CD4-positive, alpha-beta memory T cell (primary cell): ENCODE measurements around the gene CHST11. TPM values are rescaled to one million over a fixed set of nuclear protein-coding genes. Genes with fewer than 3 reads are reported as not detected.
A peak's percentile ranks its signal among the peaks of the same experiment; 100 is the strongest.

ENCODE experiments used
- CTCF ChIA-PET: fragments of 350-600 bp; sonication (Branson Sonifier 250); formaldehyde crosslinking; loops from one replicate; lab custom pipeline; 2021; ENCODE audit warnings: inconsistent platforms; ENCODE audit not compliant: partially characterized antibody; lab: Charles Lee
- POLR2A ChIA-PET: fragments of 350-600 bp; sonication (Branson Sonifier 250); formaldehyde crosslinking; loops from one replicate; lab custom pipeline; 2021; ENCODE audit not compliant: partially characterized antibody; lab: Charles Lee
- DNase-seq, 5 donors: peaks; one replicate each; pipeline versions ENCODE4 v3.0.0 to v3.0.0-alpha.2; 2020 to 2022; ENCODE audit warnings: mixed read lengths in 1 of 5
- H3K27ac ChIP-seq: one replicate; pipeline ENCODE4 v1.7.0; 2013; ENCODE audit warnings: low read depth, low read length
- H3K27me3 ChIP-seq: 2 replicates; pipeline ENCODE4 v1.7.0; 2013; ENCODE audit warnings: mild to moderate bottlenecking, low read length, moderate library complexity; ENCODE audit not compliant: insufficient read depth
- H3K36me3 ChIP-seq: 2 replicates; pipeline ENCODE4 v1.7.0; 2013; ENCODE audit warnings: mild to moderate bottlenecking, low read length, moderate library complexity; ENCODE audit not compliant: insufficient read depth
- H3K4me1 ChIP-seq: 2 replicates; pipeline ENCODE4 v1.7.0; 2013; ENCODE audit warnings: mild to moderate bottlenecking, low read length, moderate library complexity; ENCODE audit not compliant: insufficient read depth
- H3K4me3 ChIP-seq, 2 donors: one replicate each; pipeline ENCODE4 v1.7.0; 2013; ENCODE audit warnings: low read length in 2 of 2, mild to moderate bottlenecking in 1 of 2
- H3K9me3 ChIP-seq, 2 donors: one replicate each; pipeline ENCODE4 v1.7.0; 2013; ENCODE audit warnings: low read length in 2 of 2, control low read depth in 1 of 2; ENCODE audit not compliant: control insufficient read depth in 1 of 2
- H3K27ac Mint-ChIP-seq, 7 donors: one replicate each; pipeline ENCODE4 v1.8.0; 2020 to 2021; ENCODE audit warnings: mixed read lengths in 7 of 7, mild to moderate bottlenecking in 6 of 7, inconsistent platforms in 3 of 7, moderate library complexity in 3 of 7
- H3K27me3 Mint-ChIP-seq, 2 donors: one replicate each; pipeline ENCODE4 v1.8.0; 2020 to 2021; ENCODE audit warnings: mixed read lengths in 2 of 2
- H3K36me3 Mint-ChIP-seq, 2 donors: one replicate each; pipeline ENCODE4 v1.8.0; 2020 to 2021; ENCODE audit warnings: mixed read lengths in 2 of 2, inconsistent platforms in 1 of 2, mild to moderate bottlenecking in 1 of 2
- H3K4me1 Mint-ChIP-seq, 4 donors: one replicate each; pipeline ENCODE4 v1.8.0; 2020 to 2021; ENCODE audit warnings: mixed read lengths in 4 of 4, mild to moderate bottlenecking in 1 of 4
- H3K4me3 Mint-ChIP-seq, 8 donors: one replicate each; pipeline ENCODE4 v1.8.0; 2020 to 2021; ENCODE audit warnings: mixed read lengths in 8 of 8, mild to moderate bottlenecking in 7 of 8, moderate library complexity in 6 of 8, inconsistent platforms in 3 of 8
- H3K9me3 Mint-ChIP-seq, 8 donors: one replicate each; pipeline ENCODE4 v1.8.0; 2020 to 2021; ENCODE audit warnings: mixed read lengths in 8 of 8, mild to moderate bottlenecking in 5 of 8, inconsistent platforms in 3 of 8, moderate library complexity in 1 of 8
- intact Hi-C: fragments of 100-400 bp; cut with micrococcal nuclease; formaldehyde crosslinking; loops from one replicate; pipeline ENCODE4 v1.15.1; 2023
- polyA plus RNA-seq, 2 donors: library from polyadenylated mRNA; unstranded; fragments of 300-500 nt; fragmentation: Illumina TruSeq; gene quantifications; one replicate each; pipeline ENCODE4 v1.2.3, GENCODE V29; 2021
- total RNA-seq, 2 experiments: library from RNA; stranded (reverse); gene quantifications; one replicate each; pipeline ENCODE4 v1.2.3, GENCODE V29; 2021

The CHST11 gene
- total and polyA plus RNA-seq, 4 experiments from 2014 or later = 55.1 to 64.6 (median 59.8) TPM

DNA sequence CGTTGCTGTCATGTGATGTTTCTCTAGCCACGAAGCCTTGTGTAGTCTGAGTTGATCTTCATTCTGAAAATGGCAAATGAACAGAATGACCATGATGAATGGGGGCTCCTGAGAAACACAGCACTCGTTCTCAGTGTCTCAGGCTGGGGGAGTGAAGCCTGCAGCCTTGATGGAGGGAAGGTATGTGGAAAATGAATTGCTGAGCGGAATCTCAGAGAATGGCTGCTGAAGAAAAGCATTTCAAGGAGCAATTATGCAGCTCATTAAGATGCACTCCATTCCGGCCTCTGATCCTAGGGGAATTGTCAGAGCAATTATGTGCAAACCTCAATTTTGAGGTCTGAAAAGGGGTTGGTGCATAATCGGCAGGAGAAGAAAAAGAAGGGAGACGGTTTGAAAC, 167.1 kb downstream of the CHST11 start:
- POLR2A ChIA-PET = interaction anchor here (1.3 kb wide), 1 partner anchor 20 kb away, joined by 4 read pairs; no protein-coding TSS in a partner anchor

DNA sequence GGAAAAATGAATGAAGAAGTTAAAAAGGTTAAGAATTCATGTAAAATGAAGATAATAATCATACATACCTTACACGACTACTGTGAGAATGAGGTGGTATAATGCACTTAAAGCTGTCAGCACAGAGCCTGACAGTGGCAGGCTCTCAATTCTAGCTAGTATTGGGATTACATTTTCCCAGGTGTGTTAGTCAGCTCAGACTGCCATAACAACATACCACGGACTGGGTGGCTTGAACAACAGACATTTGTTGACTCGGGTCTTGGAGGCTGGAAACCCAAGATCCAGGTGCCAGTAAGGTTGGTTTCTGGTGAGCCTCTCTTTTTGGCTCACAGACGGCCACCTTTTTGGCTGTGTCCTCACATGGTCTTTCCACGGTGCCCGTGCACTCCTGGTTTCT, 167.8 kb downstream of the CHST11 start:
- H3K4me1 Mint-ChIP-seq = peaks cover 37 to 75% (median 52%) of the 10 kb centered on the region in 4 donors
- peaks cover 14 to 16% of the 10 kb centered on the region in 2 donors for H3K36me3 Mint-ChIP-seq
- intact Hi-C loops = no loop called here
- POLR2A ChIA-PET = interaction anchor here (1.3 kb wide), 1 partner anchor 20 kb away, joined by 4 read pairs; no protein-coding TSS in a partner anchor
- Histone ChIP-seq H3K36me3 (no peaks in the 10 kb centered on the region), H3K27me3 (no peaks in the 10 kb centered on the region), H3K9me3 (no peaks in the 10 kb centered on the region), H3K4me1 (peaks cover 7% of the 10 kb centered on the region), H3K4me3 (no peak overlapping the region), H3K27ac (no peak overlapping the region)
- H3K9me3 Mint-ChIP-seq = no peaks in the 10 kb centered on the region
- no peaks in the 10 kb centered on the region for H3K27me3 Mint-ChIP-seq
- CTCF ChIA-PET = interaction anchor here (1.4 kb wide), 1 partner anchor 167 kb away, joined by 4 read pairs; the partner anchor contains the start of gene CHST11
- H3K4me3 Mint-ChIP-seq = no peak overlapping the region
- no peak for DNase-seq
- H3K27ac Mint-ChIP-seq = peak overlapping the region in 2 of 7 donors; percentile 9 to 30

More for the DNA sequence above, 167.1 kb downstream of the CHST11 start:
- no peaks in the 10 kb centered on the region for H3K9me3 Mint-ChIP-seq
- H3K4me1 Mint-ChIP-seq = peaks cover 36 to 80% (median 54%) of the 10 kb centered on the region in 4 donors
- Histone ChIP-seq H3K27ac (no peak overlapping the region), H3K4me3 (no peak overlapping the region), H3K9me3 (no peaks in the 10 kb centered on the region), H3K4me1 (peaks cover 13% of the 10 kb centered on the region), H3K27me3 (no peaks in the 10 kb centered on the region), H3K36me3 (no peaks in the 10 kb centered on the region)
- no peak for DNase-seq
- H3K4me3 Mint-ChIP-seq = no peak overlapping the region
- CTCF ChIA-PET = interaction anchor here (1.4 kb wide), 1 partner anchor 167 kb away, joined by 4 read pairs; the partner anchor contains the start of gene CHST11
- intact Hi-C loops = no loop called here
- peaks cover 12 to 19% of the 10 kb centered on the region in 2 donors for H3K36me3 Mint-ChIP-seq
- H3K27ac Mint-ChIP-seq = peak overlapping the region in 4 of 7 donors; percentile 29 to 60 (median 48)
- H3K27me3 Mint-ChIP-seq = no peaks in the 10 kb centered on the region

DNA sequence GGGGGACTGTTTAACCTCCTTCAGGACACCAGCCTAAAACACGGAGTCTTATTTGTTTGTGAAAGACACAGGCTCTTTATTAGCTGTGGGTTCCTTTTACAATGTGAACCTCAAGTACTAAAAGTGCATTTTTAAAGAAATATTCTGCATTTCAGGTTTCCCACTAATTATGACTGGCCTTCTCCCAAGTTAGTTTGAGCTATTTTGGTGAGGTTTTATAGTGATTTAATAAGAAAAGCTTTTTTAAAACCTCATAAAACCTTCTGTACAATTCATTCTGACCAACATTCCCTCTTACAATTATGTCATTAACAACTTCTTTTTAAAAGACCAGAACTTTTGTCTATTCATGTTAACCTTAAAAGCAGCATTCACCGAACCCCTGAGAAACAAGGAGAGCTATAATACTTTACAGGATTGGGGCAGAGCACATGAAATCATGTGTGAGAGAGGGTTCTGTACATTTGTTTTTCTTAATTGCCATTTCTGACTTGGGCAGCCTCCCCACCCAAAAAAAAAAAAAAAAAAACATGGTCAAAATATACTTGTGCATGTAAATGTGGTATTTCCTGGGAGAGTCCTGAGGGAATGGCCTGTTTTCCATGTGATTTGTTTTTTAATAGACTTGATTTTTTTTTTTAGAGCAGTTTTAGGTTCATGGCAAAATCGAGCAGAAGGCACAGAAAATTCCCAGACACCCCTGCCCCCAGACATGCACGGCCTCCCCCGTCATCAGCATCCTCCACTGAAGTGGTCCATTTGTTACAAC, 169.5 kb downstream of the CHST11 start:
- ChIA-PET POLR2A (no interaction called here), CTCF (no interaction called here)
- Histone ChIP-seq H3K4me1 (no peaks in the 10 kb centered on the region), H3K9me3 (no peaks in the 10 kb centered on the region), H3K4me3 (no peak overlapping the region), H3K27me3 (no peaks in the 10 kb centered on the region), H3K27ac (no peak overlapping the region), H3K36me3 (no peaks in the 10 kb centered on the region)
- no peak overlapping the region for H3K4me3 Mint-ChIP-seq
- peaks cover 39 to 76% (median 60%) of the 10 kb centered on the region in 4 donors for H3K4me1 Mint-ChIP-seq
- peaks cover 16 to 17% of the 10 kb centered on the region in 2 donors for H3K36me3 Mint-ChIP-seq
- no peaks in the 10 kb centered on the region for H3K9me3 Mint-ChIP-seq
- DNase-seq = no peak
- H3K27me3 Mint-ChIP-seq = no peaks in the 10 kb centered on the region
- intact Hi-C loops = no loop called here
- H3K27ac Mint-ChIP-seq = no peak overlapping the region

DNA sequence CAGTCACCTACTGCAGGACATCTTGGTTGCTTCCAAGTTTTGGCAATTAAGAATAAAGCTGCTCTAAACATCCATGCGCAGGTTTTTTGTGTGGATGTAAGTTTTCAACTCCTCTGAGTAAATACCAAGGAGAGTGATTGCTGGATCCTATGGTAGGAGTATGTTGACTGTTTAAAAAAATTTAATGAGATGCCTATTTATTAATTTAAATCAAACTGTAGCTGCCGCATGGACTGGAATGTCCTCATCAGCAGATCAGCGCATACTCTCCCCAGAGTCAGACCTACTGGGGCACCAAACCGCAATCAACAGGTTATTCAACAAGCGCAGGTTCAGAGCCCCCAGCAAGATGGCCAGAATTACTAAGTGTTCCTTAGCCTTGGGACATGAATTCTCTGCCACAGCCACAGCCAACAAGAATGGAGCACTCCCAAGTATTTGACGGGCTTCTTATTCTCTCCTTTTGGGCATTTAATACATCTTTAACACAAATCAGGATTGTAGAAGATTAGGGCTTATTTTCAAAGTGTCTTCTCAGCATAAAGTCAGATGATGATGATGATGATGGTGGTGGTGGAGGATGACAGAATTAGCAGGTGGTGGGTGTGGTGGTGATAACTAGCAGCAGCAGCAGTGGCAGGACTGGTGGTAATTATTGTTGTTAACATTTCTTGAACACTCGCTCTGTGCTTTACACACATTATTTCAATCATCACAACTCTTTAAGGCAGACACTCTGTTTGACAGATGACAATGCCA, 170.7 kb downstream of the CHST11 start:
- Mint-ChIP-seq H3K27ac (peak overlapping the region in 3 of 7 donors; percentile 1 to 29 (median 13)), H3K36me3 (peaks cover 16 to 18% of the 10 kb centered on the region in 2 donors), H3K9me3 (no peaks in the 10 kb centered on the region), H3K4me3 (no peak overlapping the region), H3K4me1 (peaks cover 47 to 75% (median 63%) of the 10 kb centered on the region in 4 donors), H3K27me3 (no peaks in the 10 kb centered on the region)
- ChIA-PET CTCF (interaction anchor here (1.5 kb wide), 1 partner anchor 246 kb away, joined by 4 read pairs; no protein-coding TSS in a partner anchor), POLR2A (no interaction called here)
- H3K4me3 ChIP-seq = no peak overlapping the region
- no peaks in the 10 kb centered on the region for H3K9me3 ChIP-seq
- no peaks in the 10 kb centered on the region for H3K27me3 ChIP-seq
- DNase-seq = no peak
- H3K4me1 ChIP-seq = peaks cover 8% of the 10 kb centered on the region
- no peaks in the 10 kb centered on the region for H3K36me3 ChIP-seq
- intact Hi-C loops = no loop called here
- no peak overlapping the region for H3K27ac ChIP-seq

DNA sequence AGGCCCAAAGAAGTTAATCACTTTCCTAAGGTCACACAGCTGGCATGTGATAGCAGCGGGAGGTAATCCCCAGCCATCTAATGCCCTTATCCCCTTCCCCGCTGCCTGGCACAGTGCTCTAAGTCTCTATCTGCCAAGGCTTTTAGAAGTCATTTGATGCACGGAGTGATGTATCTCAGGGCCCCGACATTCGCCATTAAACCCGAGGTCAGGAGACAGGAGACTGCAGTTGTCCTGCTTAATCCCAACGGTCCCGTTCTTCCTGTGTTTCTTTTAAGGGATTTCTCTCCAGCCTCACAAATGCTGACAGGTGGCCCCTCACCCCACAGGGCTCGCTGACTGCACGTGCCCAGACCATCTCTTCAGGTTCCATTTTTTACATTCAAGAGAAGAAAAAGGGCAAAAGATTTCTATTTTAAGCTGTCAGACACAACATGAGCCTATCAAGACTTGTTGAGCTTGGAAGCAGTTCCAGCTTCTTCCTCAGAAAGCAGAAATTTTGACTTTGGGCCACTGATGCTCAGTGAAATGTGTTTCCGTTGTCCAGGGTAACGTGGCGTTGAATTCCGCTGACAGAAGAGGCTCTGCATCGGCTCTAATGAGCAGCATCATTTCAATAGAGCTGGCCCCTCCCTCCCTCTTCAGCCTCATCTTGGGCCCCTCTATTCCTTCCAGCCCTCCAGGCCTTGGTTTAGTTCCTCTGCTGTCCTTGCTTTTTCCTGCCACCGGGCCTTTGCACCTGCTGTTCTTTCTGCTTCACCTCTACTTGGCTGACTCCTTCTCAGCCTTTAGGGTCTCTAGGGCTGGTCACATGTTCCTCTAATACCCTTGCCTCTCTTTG, 171.5 kb downstream of the CHST11 start:
- intact Hi-C loops = no loop called here
- peaks cover 16 to 17% of the 10 kb centered on the region in 2 donors for H3K36me3 Mint-ChIP-seq
- H3K27ac Mint-ChIP-seq = peak overlapping the region in 1 of 7 donors; percentile 19
- H3K9me3 Mint-ChIP-seq = no peaks in the 10 kb centered on the region
- ChIA-PET CTCF (interaction anchor here (1.5 kb wide), 1 partner anchor 247 kb away, joined by 4 read pairs; no protein-coding TSS in a partner anchor), POLR2A (no interaction called here)
- Histone ChIP-seq H3K27me3 (no peaks in the 10 kb centered on the region), H3K36me3 (no peaks in the 10 kb centered on the region), H3K4me1 (peaks cover 13% of the 10 kb centered on the region), H3K9me3 (no peaks in the 10 kb centered on the region), H3K27ac (no peak overlapping the region), H3K4me3 (no peak overlapping the region)
- H3K4me3 Mint-ChIP-seq = no peak overlapping the region
- H3K4me1 Mint-ChIP-seq = peaks cover 48 to 72% (median 61%) of the 10 kb centered on the region in 4 donors
- DNase-seq = no peak
- no peaks in the 10 kb centered on the region for H3K27me3 Mint-ChIP-seq

DNA sequence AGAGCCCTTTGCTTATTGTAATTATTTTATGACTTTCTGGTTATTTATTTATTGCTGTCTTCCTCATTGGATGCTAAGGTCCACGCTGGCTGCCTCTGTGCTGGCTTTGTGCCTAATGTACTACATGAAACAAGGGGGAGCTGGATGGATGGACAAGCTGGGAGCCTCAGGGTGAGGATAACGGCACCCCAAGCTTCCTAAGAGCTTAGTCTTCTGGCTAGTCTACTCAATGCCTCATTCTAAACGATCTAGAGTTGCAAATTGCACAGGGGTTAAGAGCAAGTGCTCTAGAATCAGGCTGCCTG, 172.0 kb downstream of the CHST11 start:
- H3K4me1 ChIP-seq = peaks cover 13% of the 10 kb centered on the region
- no peaks in the 10 kb centered on the region for H3K9me3 ChIP-seq
- intact Hi-C loops = no loop called here
- Mint-ChIP-seq H3K36me3 (peaks cover 14 to 17% of the 10 kb centered on the region in 2 donors), H3K4me1 (peaks cover 47 to 68% (median 59%) of the 10 kb centered on the region in 4 donors), H3K27me3 (no peaks in the 10 kb centered on the region), H3K9me3 (no peaks in the 10 kb centered on the region), H3K4me3 (no peak overlapping the region), H3K27ac (peak overlapping the region in 1 of 7 donors; percentile 64)
- no peak overlapping the region for H3K27ac ChIP-seq
- H3K36me3 ChIP-seq = no peaks in the 10 kb centered on the region
- H3K27me3 ChIP-seq = no peaks in the 10 kb centered on the region
- no peak overlapping the region for H3K4me3 ChIP-seq
- no peak for DNase-seq
- ChIA-PET POLR2A (no interaction called here), CTCF (interaction anchor here (1.5 kb wide), 1 partner anchor 247 kb away, joined by 4 read pairs; no protein-coding TSS in a partner anchor)
